SK-N-SH treated with all-trans-retinoic acid at 6 μM for 48 hours (cell line): ENCODE results near the gene TMEM131L.

ENCODE experiments used
- ATAC-seq: fragments of 200-7000 bp; cut with Tn5 transposase; 3 replicates; pipeline ENCODE4 v1.9.1; 2020; ENCODE audit warnings: mild to moderate bottlenecking, moderate library complexity
- ARNTL ChIP-seq: fragments of 450-650 bp; formaldehyde crosslinking; IDR thresholded peaks from 2 replicates; pipeline ENCODE4 v1.5.0; 2020; ENCODE audit warnings: low read depth, mild to moderate bottlenecking, moderate library complexity, borderline replicate concordance
- BACH2 ChIP-seq: fragments of 250-450 bp; sonication (Bioruptor Pico); IDR thresholded peaks from 2 replicates; pipeline ENCODE4 v1.9.0; 2021; ENCODE audit warnings: mild to moderate bottlenecking, borderline replicate concordance
- CREB5 ChIP-seq: fragments of 250-450 bp; sonication (Bioruptor Pico); IDR thresholded peaks from 2 replicates; pipeline ENCODE4 v1.5.1; 2020; ENCODE audit warnings: low read depth, mild to moderate bottlenecking, moderate library complexity
- CSDC2 ChIP-seq: fragments of 250-450 bp; sonication (Bioruptor Pico); IDR thresholded peaks from 2 replicates; pipeline ENCODE4 v1.5.0; 2020; ENCODE audit warnings: mild to moderate bottlenecking, moderate library complexity
- ESRRG ChIP-seq: fragments of 250-450 bp; sonication (Bioruptor Pico); IDR thresholded peaks from 2 replicates; pipeline ENCODE4 v1.6.1; 2021; ENCODE audit warnings: mild to moderate bottlenecking
- ISL1 ChIP-seq: fragments of 250-450 bp; sonication (Bioruptor Pico); IDR thresholded peaks from 2 replicates; pipeline ENCODE4 v2.1.2; 2022; ENCODE audit warnings: mild to moderate bottlenecking, moderate library complexity
- OSR1 ChIP-seq: fragments of 250-450 bp; sonication (Bioruptor Pico); IDR thresholded peaks from 2 replicates; pipeline ENCODE4 v1.8.0; 2022; ENCODE audit warnings: moderate library complexity, mild to moderate bottlenecking, inconsistent platforms
- PATZ1 ChIP-seq: fragments of 250-450 bp; sonication (Bioruptor Pico); IDR thresholded peaks from 2 replicates; pipeline ENCODE4 v1.8.0; 2020; ENCODE audit warnings: mild to moderate bottlenecking, moderate library complexity, borderline replicate concordance
- POU6F1 ChIP-seq: fragments of 250-450 bp; sonication (Bioruptor Pico); IDR thresholded peaks from 2 replicates; pipeline ENCODE4 v1.8.0; 2021; ENCODE audit warnings: low read depth, mild to moderate bottlenecking, moderate library complexity, borderline replicate concordance
- PPARA ChIP-seq: fragments of 250-450 bp; sonication (Bioruptor Pico); IDR thresholded peaks from 2 replicates; pipeline ENCODE4 v1.5.0; 2020; ENCODE audit warnings: mild to moderate bottlenecking, borderline replicate concordance
- RARB ChIP-seq: fragments of 250-450 bp; sonication (Bioruptor Pico); IDR thresholded peaks from 2 replicates; pipeline ENCODE4 v1.8.0; 2021; ENCODE audit warnings: mild to moderate bottlenecking, moderate library complexity
- SNAI2 ChIP-seq: fragments of 250-450 bp; sonication (Bioruptor Pico); IDR thresholded peaks from 2 replicates; pipeline ENCODE4 v1.5.0; 2020; ENCODE audit warnings: mild to moderate bottlenecking, moderate library complexity
- TCF4 ChIP-seq: fragments of 250-450 bp; sonication (Bioruptor Pico); IDR thresholded peaks from 2 replicates; pipeline ENCODE4 v1.8.0; 2021; ENCODE audit warnings: mild to moderate bottlenecking, moderate library complexity, borderline replicate concordance
- TOX ChIP-seq: fragments of 250-450 bp; sonication (Bioruptor Pico); IDR thresholded peaks from 2 replicates; pipeline ENCODE4 v1.8.0; 2021; ENCODE audit warnings: mild to moderate bottlenecking, moderate library complexity, borderline replicate concordance
- TSHZ2 ChIP-seq: fragments of 250-450 bp; sonication (Bioruptor Pico); IDR thresholded peaks from 2 replicates; pipeline ENCODE4 v1.5.0; 2020; ENCODE audit warnings: mild to moderate bottlenecking, moderate library complexity
- ZC3H10 ChIP-seq: fragments of 250-450 bp; sonication (Bioruptor Pico); IDR thresholded peaks from 2 replicates; pipeline ENCODE4 v1.5.1; 2021; ENCODE audit warnings: mild to moderate bottlenecking, moderate library complexity
- ZFP3 ChIP-seq: fragments of 250-450 bp; sonication (Bioruptor Pico); IDR thresholded peaks from 2 replicates; pipeline ENCODE4 v1.5.0; 2020; ENCODE audit warnings: mild to moderate bottlenecking, moderate library complexity
- ZFP30 ChIP-seq: fragments of 450-650 bp; formaldehyde crosslinking; IDR thresholded peaks from 2 replicates; pipeline ENCODE4 v1.5.0; 2022; ENCODE audit warnings: mild to moderate bottlenecking, moderate library complexity
- ZNF565 ChIP-seq: fragments of 450-650 bp; formaldehyde crosslinking; conservative IDR thresholded peaks from 2 replicates; pipeline ENCODE4 v1.5.0; 2020; ENCODE audit warnings: low read depth, mild to moderate bottlenecking, moderate library complexity
- ZNF70 ChIP-seq: fragments of 450-650 bp; formaldehyde crosslinking; IDR thresholded peaks from 2 replicates; pipeline ENCODE4 v1.5.0; 2020; ENCODE audit warnings: mild to moderate bottlenecking, moderate library complexity
- ZNF8 ChIP-seq: fragments of 450-650 bp; formaldehyde crosslinking; IDR thresholded peaks from 2 replicates; pipeline ENCODE4 v1.5.0; 2020; ENCODE audit warnings: mild to moderate bottlenecking, moderate library complexity

The TMEM131L gene

GRCh38 chr4:153421941-153422340 is 44.2 kb upstream of the TMEM131L start:
- TF ChIP-seq CSDC2 (CRISPR knock-in tag): no peak
- no peak for TF ChIP-seq TCF4 (CRISPR knock-in tag)
- no peak for TF ChIP-seq PATZ1 (CRISPR knock-in tag)
- TF ChIP-seq ZNF70: no peak
- no peak for TF ChIP-seq ZNF8 (CRISPR knock-in tag)
- TF ChIP-seq TOX (CRISPR knock-in tag): no peak
- no peak for TF ChIP-seq CREB5 (CRISPR knock-in tag)
- TF ChIP-seq RARB (CRISPR knock-in tag): no peak
- no peak for TF ChIP-seq ISL1 (CRISPR knock-in tag)
- no peak for TF ChIP-seq OSR1
- no peak for TF ChIP-seq POU6F1 (CRISPR knock-in tag)
- no peak for TF ChIP-seq TSHZ2 (CRISPR knock-in tag)
- no peak for TF ChIP-seq ZFP3 (CRISPR knock-in tag)
- TF ChIP-seq ARNTL (CRISPR knock-in tag): no peak
- TF ChIP-seq BACH2 (CRISPR knock-in tag): no peak
- no peak for TF ChIP-seq PPARA (CRISPR knock-in tag)
- TF ChIP-seq ZFP30 (CRISPR knock-in tag): no peak
- no peak for TF ChIP-seq ESRRG (CRISPR knock-in tag)
- TF ChIP-seq ZC3H10 (CRISPR knock-in tag): no peak
- TF ChIP-seq SNAI2 (CRISPR knock-in tag): no peak
- no peak for ATAC-seq

- TF ChIP-seq BACH2 (CRISPR knock-in tag) (no peak), OSR1 (no peak), PPARA (CRISPR knock-in tag) (no peak), ARNTL (CRISPR knock-in tag) (no peak), PATZ1 (CRISPR knock-in tag) (no peak), ZNF565 (CRISPR knock-in tag) (no peak), ESRRG (CRISPR knock-in tag) (no peak)
- TF ChIP-seq, all 23 proteins: peak for 0
- no peak for ATAC-seq
These were observed 39.8 kb upstream of the TMEM131L start for GRCh38 chr4:153426207-153426885.
